PFSK-1 (cell line): ENCODE results near the gene IQCE.

Experiments used
- FOXP2 ChIP-seq: optimal IDR thresholded peaks from 2 replicates; pipeline ENCODE3; 2011; ENCODE audit warnings: borderline replicate concordance, control low read depth, inconsistent platforms; ENCODE audit not compliant: insufficient read depth; ENCODE audit errors: extremely low read length, extremely low read depth
- POLR2AphosphoS5 ChIP-seq: IDR thresholded peaks from 2 replicates; pipeline ENCODE4 v1.6.1; 2012; ENCODE audit warnings: low read depth, mild to moderate bottlenecking, control low read depth, low read length, moderate library complexity
- SIN3A ChIP-seq: IDR thresholded peaks from 2 replicates; pipeline ENCODE4 v1.6.1; 2012; ENCODE audit warnings: mild to moderate bottlenecking, low read length, moderate library complexity, borderline replicate concordance; ENCODE audit not compliant: insufficient read depth
- TAF1 ChIP-seq: IDR thresholded peaks from 2 replicates; pipeline ENCODE4 v1.6.1; 2012; ENCODE audit warnings: low read length, control low read depth, borderline replicate concordance; ENCODE audit not compliant: insufficient read depth
- TF ChIP-seq, protein P1 (sequence below), 2 experiments: IDR thresholded peaks; 2 replicates each; pipeline versions ENCODE4 v1.6.1 to v1.8.0; 2011 to 2012; ENCODE audit warnings: low read depth in 2 of 2, low read length in 2 of 2, control low read depth in 1 of 2, inconsistent platforms in 1 of 2, mild to moderate bottlenecking in 1 of 2, moderate library complexity in 1 of 2; ENCODE audit not compliant: insufficient read depth in 1 of 2

Gene IQCE

DNA sequence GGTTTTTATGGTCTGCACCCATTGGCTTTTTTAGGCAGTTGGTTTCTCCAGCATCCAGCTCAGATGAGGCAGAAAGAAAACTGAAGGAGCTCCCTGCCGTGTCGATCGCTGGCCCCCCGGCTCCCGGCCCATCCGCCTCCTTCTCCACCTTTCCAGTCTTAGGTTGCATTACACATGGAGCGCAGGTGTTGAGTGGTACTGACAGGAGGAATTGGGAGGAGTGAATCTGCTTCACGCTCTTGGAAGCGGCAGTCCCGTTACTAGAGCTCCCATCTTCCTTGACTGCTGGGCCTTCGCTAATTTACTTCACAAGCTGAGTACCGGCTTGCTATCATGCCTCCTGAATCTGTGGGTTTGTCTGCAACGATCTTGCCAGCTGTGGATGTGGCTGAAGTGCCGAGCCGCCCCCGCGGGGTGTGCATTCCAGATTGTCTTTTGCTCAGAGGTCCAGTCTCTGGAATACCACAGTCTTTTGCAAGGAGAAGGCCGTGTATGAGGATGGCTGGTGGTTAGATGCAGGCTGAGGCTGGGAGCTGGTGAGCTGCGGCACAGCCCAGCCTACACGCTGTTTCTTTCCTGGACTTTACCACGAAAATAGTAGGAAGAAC, 17.1 kb downstream of the IQCE start:
- TF ChIP-seq, protein P1, sequence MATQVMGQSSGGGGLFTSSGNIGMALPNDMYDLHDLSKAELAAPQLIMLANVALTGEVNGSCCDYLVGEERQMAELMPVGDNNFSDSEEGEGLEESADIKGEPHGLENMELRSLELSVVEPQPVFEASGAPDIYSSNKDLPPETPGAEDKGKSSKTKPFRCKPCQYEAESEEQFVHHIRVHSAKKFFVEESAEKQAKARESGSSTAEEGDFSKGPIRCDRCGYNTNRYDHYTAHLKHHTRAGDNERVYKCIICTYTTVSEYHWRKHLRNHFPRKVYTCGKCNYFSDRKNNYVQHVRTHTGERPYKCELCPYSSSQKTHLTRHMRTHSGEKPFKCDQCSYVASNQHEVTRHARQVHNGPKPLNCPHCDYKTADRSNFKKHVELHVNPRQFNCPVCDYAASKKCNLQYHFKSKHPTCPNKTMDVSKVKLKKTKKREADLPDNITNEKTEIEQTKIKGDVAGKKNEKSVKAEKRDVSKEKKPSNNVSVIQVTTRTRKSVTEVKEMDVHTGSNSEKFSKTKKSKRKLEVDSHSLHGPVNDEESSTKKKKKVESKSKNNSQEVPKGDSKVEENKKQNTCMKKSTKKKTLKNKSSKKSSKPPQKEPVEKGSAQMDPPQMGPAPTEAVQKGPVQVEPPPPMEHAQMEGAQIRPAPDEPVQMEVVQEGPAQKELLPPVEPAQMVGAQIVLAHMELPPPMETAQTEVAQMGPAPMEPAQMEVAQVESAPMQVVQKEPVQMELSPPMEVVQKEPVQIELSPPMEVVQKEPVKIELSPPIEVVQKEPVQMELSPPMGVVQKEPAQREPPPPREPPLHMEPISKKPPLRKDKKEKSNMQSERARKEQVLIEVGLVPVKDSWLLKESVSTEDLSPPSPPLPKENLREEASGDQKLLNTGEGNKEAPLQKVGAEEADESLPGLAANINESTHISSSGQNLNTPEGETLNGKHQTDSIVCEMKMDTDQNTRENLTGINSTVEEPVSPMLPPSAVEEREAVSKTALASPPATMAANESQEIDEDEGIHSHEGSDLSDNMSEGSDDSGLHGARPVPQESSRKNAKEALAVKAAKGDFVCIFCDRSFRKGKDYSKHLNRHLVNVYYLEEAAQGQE (IDR thresholded peaks at IDR 0.05; ENCODE audit: insufficient read depth in 1 of 2, low read depth in 2 of 2, low read length in 2 of 2), result no peak
- TF ChIP-seq POLR2AphosphoS5 (no peak), FOXP2 (no peak), SIN3A (no peak), TAF1 (no peak)

- TF ChIP-seq TAF1 (no peak), SIN3A (no peak), POLR2AphosphoS5 (no peak), FOXP2 (no peak)
- TF ChIP-seq, protein P1 (IDR thresholded peaks at IDR 0.05; ENCODE audit: insufficient read depth in 1 of 2, low read depth in 2 of 2, low read length in 2 of 2), result no peak
Observed at GRCh38 chr7:2576742-2577491, 18.1 kb downstream of the IQCE start.

GRCh38 chr7:2577914-2578680, 19.3 kb downstream of the IQCE start:
- no peak for TF ChIP-seq POLR2AphosphoS5
- TF ChIP-seq, protein P1 (IDR thresholded peaks at IDR 0.05; ENCODE audit: insufficient read depth in 1 of 2, low read depth in 2 of 2, low read length in 2 of 2), result no peak
- no peak for TF ChIP-seq SIN3A
- TF ChIP-seq TAF1, result no peak
- TF ChIP-seq FOXP2, result no peak

GRCh38 chr7:2580636-2581035, 21.9 kb downstream of the IQCE start:
- TF ChIP-seq POLR2AphosphoS5, result no peak
- TF ChIP-seq, protein P1 (IDR thresholded peaks at IDR 0.05; ENCODE audit: insufficient read depth in 1 of 2, low read depth in 2 of 2, low read length in 2 of 2), result no peak
- no peak for TF ChIP-seq TAF1
- TF ChIP-seq FOXP2, result no peak
- no peak for TF ChIP-seq SIN3A
